GM18858 (cell line): ENCODE measurements around the gene LRRC26.
"Not testable (repeated sequence)": the region's sequence is repeated elsewhere in the genome, so short reads cannot be mapped to it uniquely, and the experiment has no call there.

Experiments used
- ATAC-seq: cut with Tn5 transposase; IDR thresholded peaks from one replicate; pipeline ENCODE4 v1.9.1; 2021; ENCODE audit not compliant: unreplicated experiment

Gene LRRC26

GRCh38 chr9:137121927-137122795 is 47.7 kb downstream of the LRRC26 start:
- ATAC-seq: not testable (repeated sequence)
